Fibroblast of mammary gland (primary cell): ENCODE measurements around the gene YWHAG.

ENCODE experiments used
- DNase-seq: peaks from one replicate; pipeline ENCODE4 v3.0.0-alpha.2; 2010; ENCODE audit warnings: low read depth
- H3K4me3 ChIP-seq: 2 replicates; pipeline ENCODE4 v1.5.1; 2011; ENCODE audit warnings: low read depth, mild to moderate bottlenecking, low read length, moderate library complexity; ENCODE audit not compliant: control insufficient read depth
- CTCF ChIP-seq: conservative IDR thresholded peaks from 2 replicates; pipeline ENCODE4 v1.5.1; 2011; ENCODE audit warnings: low read depth, low read length, inconsistent platforms; ENCODE audit not compliant: control insufficient read depth, insufficient read depth

YWHAG gene

GRCh38 chr7:76280408-76280807 is 78.4 kb downstream of the YWHAG start:
- TF ChIP-seq CTCF: no peak
- DNase-seq: no peak
- no peak overlapping the region for H3K4me3 ChIP-seq

DNA sequence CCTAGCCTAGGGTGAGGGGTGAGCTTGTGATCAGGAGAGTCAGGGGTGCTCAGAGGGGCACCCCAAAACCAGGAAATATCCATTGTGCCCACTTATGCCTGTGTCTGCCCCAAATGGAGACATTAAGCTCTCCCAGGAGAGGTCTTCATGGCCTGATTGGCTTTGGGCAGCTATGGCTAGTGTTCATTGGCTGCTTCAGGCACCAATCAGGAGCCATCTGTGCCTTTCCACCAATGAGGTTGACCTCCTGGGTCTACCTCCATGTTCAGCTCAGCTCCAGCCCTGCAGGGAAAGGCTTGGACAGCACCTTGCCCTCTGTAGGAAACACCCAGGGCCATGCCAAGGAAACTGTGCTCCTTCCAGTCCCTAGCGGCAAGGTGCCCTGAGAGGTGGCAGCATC is 80.3 kb downstream of the YWHAG start:
- no peak for DNase-seq
- no peak overlapping the region for H3K4me3 ChIP-seq
- no peak for TF ChIP-seq CTCF
